Heart right ventricle (tissue), 16 donors: Measurements from ENCODE around the gene TTYH3. TPM values are rescaled to one million over a fixed set of nuclear protein-coding genes. Genes with fewer than 3 reads are reported as not detected.

Experiments used
- ATAC-seq, 8 donors: fragments of 200-7000 bp; cut with Tn5 transposase; one replicate each; pipeline ENCODE4 v1.9.1; 2020; ENCODE audit warnings: mild to moderate bottlenecking in 8 of 8, moderate library complexity in 8 of 8, moderate number of reproducible peaks in 1 of 8
- DNase-seq, 2 donors: peaks; one replicate each; pipeline ENCODE4 v3.0.0-alpha.2; 2020
- H3K27ac ChIP-seq, 10 donors: fragments of 200-600 bp; sonication (generic) in 2 of 10; one replicate each; pipeline versions ENCODE4 v1.5.0 to v1.8.0; 2020 to 2022; ENCODE audit warnings: mild to moderate bottlenecking in 3 of 10
- H3K27me3 ChIP-seq, 7 donors: fragments of 200-600 bp; one replicate each; pipeline ENCODE4 v1.8.0; 2021 to 2022; ENCODE audit warnings: mild to moderate bottlenecking in 2 of 7
- H3K36me3 ChIP-seq, 9 donors: fragments of 200-600 bp; sonication (generic) in 1 of 9; one replicate each; pipeline versions ENCODE4 v1.5.0 to v1.8.0; 2020 to 2022; ENCODE audit warnings: mild to moderate bottlenecking in 2 of 9
- H3K4me1 ChIP-seq, 9 donors: fragments of 200-600 bp; sonication (generic) in 1 of 9; one replicate each; pipeline versions ENCODE4 v1.5.0 to v1.8.0; 2020 to 2022; ENCODE audit warnings: mild to moderate bottlenecking in 4 of 9
- H3K4me3 ChIP-seq, 10 donors: fragments of 200-600 bp; sonication (generic) in 2 of 10; one replicate each; pipeline versions ENCODE4 v1.5.0 to v1.8.0; 2020 to 2022; ENCODE audit warnings: mild to moderate bottlenecking in 7 of 10, moderate library complexity in 2 of 10
- H3K9me3 ChIP-seq, 11 donors: fragments of 200-600 bp in 10 of 11; sonication (generic) in 2 of 11; one replicate each; pipeline versions ENCODE4 v1.5.0 to v1.8.0; 2013 to 2022; ENCODE audit warnings: mild to moderate bottlenecking in 2 of 11, control low read depth in 1 of 11, moderate library complexity in 1 of 11
- CTCF ChIP-seq, 9 donors: fragments of 200-600 bp; sonication (generic) in 2 of 9; IDR thresholded peaks; one replicate each; pipeline versions ENCODE4 v1.5.0 to v1.8.0; 2021 to 2022; ENCODE audit warnings: antibody characterized with exemption in 9 of 9, mild to moderate bottlenecking in 5 of 9, moderate library complexity in 1 of 9
- WGBS, 2 donors: extraction: QIAGEN DNeasy Blood & Tissue Kit; methylation state at CpG; one replicate each; pipeline ENCODE4 v1.1.7; 2013; ENCODE audit warnings: inconsistent platforms in 1 of 2; 5-methylcytosine and 5-hydroxymethylcytosine counted together
- intact Hi-C, 10 donors: fragments of 100-400 bp; cut with DNase I; formaldehyde crosslinking; loops; one replicate each; pipeline versions ENCODE4 v1.11.1 to v1.14.2; 2022
- long read RNA-seq, 3 donors: library from polyadenylated mRNA; unstranded; transcript quantifications; one replicate each; pipeline ENCODE4 v2.0.0, GENCODE V29; 2020 to 2021
- polyA plus RNA-seq, 2 donors: library from polyadenylated mRNA; stranded (reverse); fragments of 200-250 nt; gene quantifications; one replicate each; pipeline ENCODE4 v1.2.3, GENCODE V29; 2013
- total RNA-seq, 10 donors: library from RNA; stranded (reverse); fragmentation: NEBNext Ultra II Directional in 3 of 10; extraction: Animal tissue kit (Norgen Biotek cat#: 25700) in 3 of 10; gene quantifications; one replicate each; pipeline versions ENCODE4 v1.2.1 to v1.2.4, GENCODE V29; 2021 to 2023
- donor health status: Arrhythmogenic right ventricular cardiomyopathy.
- donor health status: ischemic (EF 13 %, LVEDD 7.1; RV severe dilation, severe dysfunction).
- donor health status: healthy with polysubstance abuse.
- donor health status: DM: no; HTN: yes; CAD: no.
- donor health status: DM: no; HTN: no; CAD: no.
- donor health status: ischemic (EF 25% LVEDD 6.9; RV normal size, moderate dysfunction).
- donor health status: ischemic (EF 25% LVEDD 5.7; RV mildly dilated, moderate dysfunction).
- donor health status: healthy.
- donor health status: DM: yes; HTN: yes; CAD: no.
- donor health status: Ischemic cardiomyopathy.
- donor health status: ischemic (EF 35%, LVEDD 5.7; RV mildly dilated, moderate dysfunction).
- donor health status: nonischemic (EF 11% LVEDD 7.7; RV severe dilation, severe dysfunction).
- donor health status: DM: yes; HTN: yes; CAD: no.
- donor health status: PGD.
- donor health status: ischemic (EF 29% LVEDD 5.4; RV normal size, mild dysfunction).
- donor health status: nonischemic (EF 23%, LVEDD 6.1; RV moderate dilation, normal function).

The TTYH3 gene
- total RNA-seq (10 to 100 TPM in 4 of 10 donors, 1 to 10 TPM in 6; 7.0 to 37.5 (median 9.0) TPM), polyA plus RNA-seq (1 to 10 TPM; 8.6 to 10.0 TPM)
- long read RNA-seq, donor 1, partial matches to known transcripts, result 0 of 8 reads
- long read RNA-seq, donor 1, other reads (novel, unspliced or antisense), result 8 of 8 reads
- long read RNA-seq, donor 2, partial matches to known transcripts, result 0 of 9 reads
- long read RNA-seq, donor 2, other reads (novel, unspliced or antisense), result 9 of 9 reads
- long read RNA-seq, donor 3, partial matches to known transcripts, result 1 of 26 reads
- long read RNA-seq, donor 3, other reads (novel, unspliced or antisense), result 25 of 26 reads

GRCh38 chr7:2631946-2632732, at the start of gene TTYH3:
Gene TTYH3 (plus strand): TSS chr7:2631986. CDS start chr7:2632156, 170 bp downstream.
- DNase-seq, result no peak
- H3K27me3 ChIP-seq, result no peaks in the 10 kb centered on the region
- intact Hi-C loops, result no loop called here
- H3K36me3 ChIP-seq, result peaks cover 0 to 9% (median 0%) of the 10 kb centered on the region in 9 donors
- no peak for TF ChIP-seq CTCF (IDR thresholded peaks at IDR 0.05)
- peak within 1 kb of the TSS; percentile 46 to 96 (median 84) for H3K27ac ChIP-seq
- ATAC-seq, result peak in 3 of 8 donors; percentile 0 to 2 (median 2)
- WGBS, 2 donors, result 0 to 2% methylated on average over 21 to 62 of the region's 62 CpGs
- peaks cover 11 to 72% (median 57%) of the 10 kb centered on the region in 9 donors for H3K4me1 ChIP-seq
- H3K9me3 ChIP-seq, result no peaks in the 10 kb centered on the region
- peak within 1 kb of the TSS; percentile 79 to 96 (median 90) for H3K4me3 ChIP-seq

- intact Hi-C loops, result no loop called here
- Histone ChIP-seq H3K36me3 (peaks cover 0 to 51% (median 8%) of the 10 kb centered on the region in 9 donors), H3K27me3 (no peaks in the 10 kb centered on the region), H3K27ac (no peak overlapping the region), H3K4me3 (no peak overlapping the region), H3K9me3 (no peaks in the 10 kb centered on the region), H3K4me1 (no peaks in the 10 kb centered on the region)
- 88 to 91% methylated on average over 24 of the region's 24 CpGs for WGBS, 2 donors
- TF ChIP-seq CTCF (IDR thresholded peaks at IDR 0.05), result no peak
- no peak for DNase-seq
- peak in 2 of 8 donors; percentile 20 to 22 for ATAC-seq
These were observed 49.6 kb upstream of the TTYH3 start for GRCh38 chr7:2582006-2582735.

- Histone ChIP-seq H3K9me3 (no peaks in the 10 kb centered on the region), H3K4me1 (no peaks in the 10 kb centered on the region), H3K27me3 (no peaks in the 10 kb centered on the region), H3K4me3 (no peak overlapping the region), H3K27ac (no peak overlapping the region), H3K36me3 (peaks cover 0 to 48% (median 16%) of the 10 kb centered on the region in 9 donors)
- intact Hi-C loops, result no loop called here
- 91 to 96% methylated on average over 22 to 43 of the region's 54 CpGs for WGBS, 2 donors
- no peak for TF ChIP-seq CTCF (IDR thresholded peaks at IDR 0.05)
- no peak for DNase-seq
- no peak for ATAC-seq
These were observed 47.8 kb upstream of the TTYH3 start for GRCh38 chr7:2583798-2584580.
